SK-N-SH (cell line): ENCODE results near the gene C16orf87. TPM values are rescaled to one million over a fixed set of nuclear protein-coding genes. Genes with fewer than 3 reads are reported as not detected.
A peak's percentile ranks its signal among the peaks of the same experiment; 100 is the strongest.

Experiments
- CTCF ChIA-PET: fragments of 300-600, 350-600 bp; formaldehyde crosslinking; extraction: SDS; loops from one replicate; lab custom pipeline; 2021; lab: Yijun Ruan, JAX
- POLR2A ChIA-PET: fragments of 350-600 bp; sonication (Branson Sonifier 250); formaldehyde crosslinking; extraction: SDS; loops from one replicate; lab custom pipeline; 2020; ENCODE audit warnings: antibody characterized with exemption, inconsistent platforms; lab: Yijun Ruan, JAX
- DNase-seq: peaks from one replicate; pipeline ENCODE4 v3.0.0; 2012
- H2AFZ ChIP-seq: fragments of 200-600 bp; sonication (generic); 2 replicates; pipeline ENCODE4 v1.8.1; 2016; ENCODE audit warnings: antibody characterized with exemption, mild to moderate bottlenecking, low read depth
- H3F3A ChIP-seq: fragments of 200-600 bp; sonication (generic); replicated peaks from 2 replicates; pipeline ENCODE3; 2016; ENCODE audit warnings: antibody characterized with exemption, mild to moderate bottlenecking; ENCODE audit not compliant: insufficient read depth
- H3K27ac ChIP-seq, 2 experiments: fragments of 200-500 bp in 1 of 2; fragments of 200-600 bp in 1 of 2; sonication (Bioruptor generic) in 1 of 2; sonication (generic), shearing (Covaris generic) in 1 of 2; 2 replicates each; pipeline versions ENCODE4 v1.5.1 to v1.6.1; 2014 to 2016; ENCODE audit warnings: low read depth in 2 of 2, inconsistent platforms in 1 of 2, low read length in 1 of 2, mild to moderate bottlenecking in 1 of 2, mixed read lengths in 1 of 2
- H3K27me3 ChIP-seq: fragments of 200-600 bp; sonication (generic), shearing (Covaris generic); 2 replicates; pipeline ENCODE4 v1.6.1; 2016; ENCODE audit warnings: mixed run types; ENCODE audit not compliant: insufficient read depth
- H3K36me3 ChIP-seq, 2 experiments: fragments of 200-500 bp in 1 of 2; fragments of 200-600 bp in 1 of 2; sonication (Bioruptor generic) in 1 of 2; sonication (generic) in 1 of 2; replicated peaks in 1 of 2; 2 replicates each; pipeline versions ENCODE3 to v1.5.1; 2014 to 2016; ENCODE audit warnings: low read length in 1 of 2, mild to moderate bottlenecking in 1 of 2; ENCODE audit not compliant: insufficient read depth in 2 of 2, control insufficient read depth in 1 of 2
- H3K4me1 ChIP-seq, 2 experiments: fragments of 200-500 bp in 1 of 2; fragments of 200-600 bp in 1 of 2; sonication (Bioruptor generic) in 1 of 2; sonication (generic), shearing (Covaris generic) in 1 of 2; 2 replicates each; pipeline versions ENCODE4 v1.5.1 to v1.6.1; 2014 to 2016; ENCODE audit warnings: low read depth in 1 of 2, low read length in 1 of 2, mixed run types in 1 of 2; ENCODE audit not compliant: insufficient read depth in 2 of 2, control insufficient read depth in 1 of 2
- H3K4me2 ChIP-seq: fragments of 200-600 bp; sonication (generic), shearing (Covaris generic); 2 replicates; pipeline ENCODE4 v1.6.1; 2017; ENCODE audit warnings: mixed run types
- H3K4me3 ChIP-seq, 2 experiments: fragments of 200-500 bp in 1 of 2; fragments of 200-600 bp in 1 of 2; sonication (Bioruptor generic) in 1 of 2; sonication (generic), shearing (Covaris generic) in 1 of 2; 2 replicates each; pipeline versions ENCODE4 v1.5.1 to v1.8.1; 2014 to 2016; ENCODE audit warnings: low read depth in 2 of 2, inconsistent platforms in 1 of 2, low read length in 1 of 2, mild to moderate bottlenecking in 1 of 2, mixed read lengths in 1 of 2, moderate library complexity in 1 of 2
- H3K79me2 ChIP-seq: fragments of 200-600 bp; sonication (generic); 2 replicates; pipeline ENCODE4 v1.8.1; 2017; ENCODE audit warnings: mild to moderate bottlenecking; ENCODE audit not compliant: insufficient read depth
- H3K9ac ChIP-seq: fragments of 200-600 bp; sonication (generic); 2 replicates; pipeline ENCODE4 v1.6.1; 2017; ENCODE audit warnings: mixed run types
- H3K9me2 ChIP-seq: fragments of 200-600 bp; sonication (generic); 2 replicates; pipeline ENCODE4 v1.6.1; 2017; ENCODE audit warnings: mixed run types
- H3K9me3 ChIP-seq: fragments of 200-600 bp; sonication (generic); 2 replicates; pipeline ENCODE4 v1.6.1; 2017; ENCODE audit warnings: mixed run types, mild to moderate bottlenecking, moderate library complexity
- H4K20me1 ChIP-seq: fragments of 200-600 bp; sonication (generic); 2 replicates; pipeline ENCODE4 v1.6.1; 2017; ENCODE audit warnings: mild to moderate bottlenecking, mixed run types; ENCODE audit not compliant: insufficient read depth
- CHD2 ChIP-seq: fragments of 150-350 bp; IDR thresholded peaks from 2 replicates; pipeline ENCODE4 v1.6.1; 2018; ENCODE audit warnings: low read length; ENCODE audit not compliant: partially characterized antibody
- ELF1 ChIP-seq: IDR thresholded peaks from 2 replicates; pipeline ENCODE4 v1.4.0; 2012
- FOSL2 ChIP-seq: IDR thresholded peaks from 2 replicates; pipeline ENCODE4 v1.4.0; 2012; ENCODE audit warnings: low read depth, mild to moderate bottlenecking, moderate library complexity, borderline replicate concordance
- FOXM1 ChIP-seq: IDR thresholded peaks from 2 replicates; pipeline ENCODE4 v1.4.0; 2012; ENCODE audit warnings: low read depth, mild to moderate bottlenecking
- JUND ChIP-seq: IDR thresholded peaks from 2 replicates; pipeline ENCODE4 v1.4.0; 2012
- MAX ChIP-seq: IDR thresholded peaks from 2 replicates; pipeline ENCODE4 v1.4.0; 2012; ENCODE audit warnings: low read depth
- RAD21 ChIP-seq: IDR thresholded peaks from 2 replicates; pipeline ENCODE4 v1.6.1; 2012; ENCODE audit warnings: mild to moderate bottlenecking, low read length
- RFX5 ChIP-seq: IDR thresholded peaks from 2 replicates; pipeline ENCODE4 v1.6.1; 2012; ENCODE audit warnings: mild to moderate bottlenecking, improper control_type of control experiment, low read length
- RXRA ChIP-seq: IDR thresholded peaks from 2 replicates; pipeline ENCODE4 v1.4.0; 2012; ENCODE audit warnings: low read depth, mild to moderate bottlenecking, borderline replicate concordance
- SMC3 ChIP-seq: IDR thresholded peaks from 2 replicates; pipeline ENCODE4 v1.6.1; 2012; ENCODE audit warnings: low read depth, low read length, improper control_type of control experiment
- TAF1 ChIP-seq: IDR thresholded peaks from 2 replicates; pipeline ENCODE4 v1.6.1; 2012; ENCODE audit warnings: low read depth, mild to moderate bottlenecking, low read length, moderate library complexity, borderline replicate concordance
- TEAD4 ChIP-seq: IDR thresholded peaks from 2 replicates; pipeline ENCODE4 v1.4.0; 2012; ENCODE audit warnings: mild to moderate bottlenecking, borderline replicate concordance; ENCODE audit not compliant: insufficient read depth
- USF1 ChIP-seq: IDR thresholded peaks from 2 replicates; pipeline ENCODE4 v1.4.0; 2012; ENCODE audit warnings: low read depth, borderline replicate concordance
- USF2 ChIP-seq: fragments of 150-350 bp; IDR thresholded peaks from 2 replicates; pipeline ENCODE4 v1.6.1; 2017; ENCODE audit warnings: antibody characterized with exemption, low read length, low read depth, borderline replicate concordance
- WGBS: methylation state at CpG from one replicate; pipeline ENCODE4 v1.1.6; 2017; ENCODE audit warnings: low lambda C conversion rate; 5-methylcytosine and 5-hydroxymethylcytosine counted together
- polyA plus RNA-seq, 3 experiments: library from polyadenylated mRNA; depleted of rRNA; stranded (reverse); fragments of >200 nt; gene quantifications; 2 replicates each; pipeline ENCODE4 v1.2.3, GENCODE V29; 2012

Gene C16orf87
- polyA plus RNA-seq, 1 of the 3 experiments (the other 2 are of a cell fraction) = 3.5 TPM

GRCh38 chr16:46862555-46863447, 31.8 kb upstream of the C16orf87 start:
- no peak overlapping the region for H3K4me2 ChIP-seq
- H3K79me2 ChIP-seq = no peaks in the 10 kb centered on the region
- WGBS = 90% methylated on average over 16 of the region's 16 CpGs
- H3K9me3 ChIP-seq = no peaks in the 10 kb centered on the region
- H3K27me3 ChIP-seq = no peaks in the 10 kb centered on the region
- ChIA-PET CTCF (interaction anchor here (0.7 to 5.1 kb wide), 5 partner anchors 9 to 67 kb away, joined by 3 to 36 read pairs (median 4); no protein-coding TSS in a partner anchor), POLR2A (interaction anchor here (0.9 kb wide), 1 partner anchor 21 kb away, joined by 3 read pairs; the partner anchor contains the start of gene GPT2)
- no peak overlapping the region for H3K27ac ChIP-seq
- no peak for DNase-seq
- no peaks in the 10 kb centered on the region for H3K36me3 ChIP-seq
- H3F3A ChIP-seq = peaks cover 16% of the 10 kb centered on the region
- H3K4me1 ChIP-seq = peaks cover under 1 to 3% of the 10 kb centered on the region in 2 experiments; a peak in 1 of 4 replicates
- H3K9me2 ChIP-seq = no peaks in the 10 kb centered on the region
- no peaks in the 10 kb centered on the region for H4K20me1 ChIP-seq
- H2AFZ ChIP-seq = no peak overlapping the region
- H3K9ac ChIP-seq = no peak overlapping the region
- no peak for TF ChIP-seq FOXM1
- TF ChIP-seq JUND = no peak
- no peak for TF ChIP-seq USF2
- TF ChIP-seq TEAD4 = no peak
- no peak for TF ChIP-seq MAX
- TF ChIP-seq ELF1 = no peak
- TF ChIP-seq CHD2 = no peak
- TF ChIP-seq USF1 = no peak
- no peak for TF ChIP-seq SMC3
- TF ChIP-seq TAF1 = no peak
- TF ChIP-seq RFX5 = no peak
- H3K4me3 ChIP-seq = no peak overlapping the region

GRCh38 chr16:46859719-46860152, 28.8 kb upstream of the C16orf87 start:
- CTCF ChIA-PET = interaction anchor here (0.9 to 4.9 kb wide), 6 partner anchors 11 to 70 kb away, joined by 3 to 41 read pairs (median 4); no protein-coding TSS in a partner anchor
- H3K4me2 ChIP-seq = no peak overlapping the region
- no peak overlapping the region for H3K9ac ChIP-seq
- no peaks in the 10 kb centered on the region for H3K36me3 ChIP-seq
- H3K4me3 ChIP-seq = no peak overlapping the region
- H4K20me1 ChIP-seq = no peaks in the 10 kb centered on the region
- TF ChIP-seq RXRA = peak; percentile 12; the same call in 1 of the 2 replicates
- TF ChIP-seq FOSL2 = peak; percentile 59; the same call in 1 of the 2 replicates
- no peak for TF ChIP-seq RAD21
- H2AFZ ChIP-seq = no peak overlapping the region
- no peaks in the 10 kb centered on the region for H3K9me2 ChIP-seq
- 45% methylated on average over 5 of the region's 5 CpGs for WGBS
- peaks cover 16% of the 10 kb centered on the region for H3F3A ChIP-seq
- peak overlapping the region in 1 of 2 experiments; percentile 50; a peak in 2 of 4 replicates for H3K27ac ChIP-seq
- no peaks in the 10 kb centered on the region for H3K79me2 ChIP-seq
- H3K9me3 ChIP-seq = no peaks in the 10 kb centered on the region
- peaks cover 2 to 3% of the 10 kb centered on the region in 2 experiments; a peak in 1 of 4 replicates for H3K4me1 ChIP-seq
- DNase-seq = no peak
- POLR2A ChIA-PET = no interaction called here
- H3K27me3 ChIP-seq = no peaks in the 10 kb centered on the region
